ENCODE data around the gene VPS51. TPM values are rescaled to one million over a fixed set of nuclear protein-coding genes. Genes with fewer than 3 reads are reported as not detected.

The VPS51 gene
- 100 to 1,000 TPM in 1 of 2 experiments, 10 to 100 TPM in 1; 94.3 to 123 TPM for total RNA-seq

DNA sequence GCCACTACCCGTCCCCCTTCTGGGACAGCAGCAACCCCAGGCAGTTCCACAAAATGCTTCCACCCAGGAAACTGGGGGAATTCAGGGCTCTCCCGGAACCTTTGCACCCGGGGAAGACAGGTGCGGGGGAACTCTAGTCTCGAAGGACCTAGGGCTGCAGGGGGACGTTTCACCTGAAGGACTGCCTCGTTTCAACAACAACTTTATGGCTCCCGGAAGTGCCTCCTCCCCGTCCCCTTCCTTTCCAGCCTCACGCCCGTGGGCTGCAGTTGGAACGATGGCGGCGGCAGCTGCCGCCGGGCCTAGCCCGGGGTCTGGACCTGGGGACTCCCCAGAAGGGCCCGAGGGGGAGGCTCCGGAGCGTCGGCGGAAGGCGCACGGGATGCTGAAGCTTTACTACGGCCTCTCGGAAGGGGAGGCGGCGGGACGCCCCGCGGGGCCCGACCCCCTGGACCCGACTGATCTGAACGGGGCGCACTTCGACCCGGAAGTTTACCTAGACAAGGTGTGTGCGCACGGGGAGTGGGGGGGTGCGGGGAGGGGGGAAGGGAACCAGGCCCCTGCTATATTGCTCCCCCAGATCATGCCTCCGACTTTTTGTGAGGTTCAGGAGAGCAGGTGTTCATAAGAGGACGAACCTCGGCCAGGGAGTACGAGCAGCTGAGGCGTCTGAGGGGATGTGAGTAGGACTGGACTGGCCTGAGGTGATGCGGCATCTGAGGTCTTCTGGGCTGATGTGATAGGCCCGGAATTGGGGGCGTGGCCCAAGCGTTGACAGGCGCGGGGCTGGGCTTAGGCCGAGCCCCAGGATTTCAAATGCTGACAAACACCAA, at the start of gene VPS51:
TSS of gene VPS51 (plus strand) at position 241 of the 833 bp plus-strand sequence. CDS start at position 278, 37 bp downstream.
- ATAC-seq, result peak; percentile 98
- Mint-ChIP-seq H3K4me1 (peaks cover 12% of the 10 kb centered on the region), H3K27ac (peak within 1 kb of the TSS; percentile 94), H3K36me3 (ENCODE audit: low read depth) (peaks cover 4% of the 10 kb centered on the region), H3K27me3 (no peaks in the 10 kb centered on the region), H3K9me3 (ENCODE audit: low read depth) (no peaks in the 10 kb centered on the region), H3K4me3 (peak within 1 kb of the TSS; percentile 92)
- intact Hi-C loops (cut with DNase I, micrococcal nuclease), result loop anchor here (1.0 kb wide), 11 partner anchors 12 to 317 kb away; partner anchors contain the start of genes CDCA5 (in 2 of the 2), SYVN1 (in 2 of the 2), TM7SF2 (in 2 of the 2) and ZFPL1 (in 2 of the 2)
- CTCF ChIA-PET, result interaction anchor here (0.9 to 7.5 kb wide), 3 partner anchors 13 to 70 kb away, joined by 3 to 56 read pairs (median 3); partner anchors contain the start of gene TM7SF2
- peak; percentile 93 for DNase-seq
- POLR2A ChIA-PET, result interaction anchor here (0.7 to 1.1 kb wide), 3 partner anchors 13 to 38 kb away, joined by 3 to 4 read pairs (median 3); partner anchors contain the start of gene SYVN1

DNA sequence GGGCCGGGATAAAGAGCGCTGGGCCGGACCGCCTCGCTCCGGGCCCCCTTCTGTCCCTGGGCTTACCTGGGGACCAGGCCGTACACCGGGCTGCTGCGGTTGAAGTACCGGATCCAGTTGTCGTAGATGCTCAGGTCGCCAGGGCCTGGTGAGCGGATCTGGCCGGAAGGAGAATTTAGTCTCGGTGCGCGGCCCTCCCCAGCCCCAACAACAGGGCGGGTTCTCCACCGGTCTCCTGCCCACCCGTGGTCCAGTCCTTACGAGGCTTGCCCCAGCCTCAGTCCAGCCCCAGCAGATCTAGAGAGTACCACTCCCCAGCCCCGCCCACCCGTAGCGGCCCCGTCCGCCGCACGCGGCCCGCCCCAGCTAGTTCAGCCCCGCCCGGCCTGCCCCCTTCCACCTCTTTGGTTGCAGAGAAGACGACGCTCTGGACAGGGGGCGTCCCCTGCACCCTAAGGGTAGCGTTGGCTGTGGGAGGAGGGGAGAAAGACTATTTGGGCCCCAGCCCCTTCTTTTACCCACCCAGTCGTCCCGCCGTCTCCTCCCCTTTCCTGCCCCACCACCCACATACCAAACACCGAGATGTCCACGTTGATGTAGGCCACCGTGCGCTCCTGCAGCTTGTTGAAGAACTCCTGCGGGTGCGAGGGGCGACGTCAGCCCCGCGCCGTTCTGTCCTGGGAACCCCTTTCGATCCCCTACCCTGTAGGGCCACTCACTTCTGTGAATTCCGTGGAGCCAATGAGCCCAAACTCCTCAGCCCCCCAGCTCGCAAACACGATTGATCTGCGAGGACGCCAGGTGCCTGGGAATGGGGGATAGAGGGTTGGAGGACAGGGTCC, 48.2 kb upstream of the VPS51 start:
- H3K9me3 Mint-ChIP-seq (ENCODE audit: low read depth), result no peaks in the 10 kb centered on the region
- DNase-seq, result peak; percentile 51
- peak overlapping the region; percentile 51 for H3K27ac Mint-ChIP-seq
- H3K4me3 Mint-ChIP-seq, result peak overlapping the region; percentile 66
- POLR2A ChIA-PET, result interaction anchor here (0.6 kb wide), 1 partner anchor 276 kb away, joined by 3 read pairs; no protein-coding TSS in a partner anchor
- CTCF ChIA-PET, result interaction anchor here (0.6 to 1.2 kb wide), 3 partner anchors 10 to 35 kb away, joined by 4 to 7 read pairs (median 5); partner anchors contain the start of gene ARL2
- intact Hi-C loops (cut with DNase I, micrococcal nuclease), result no loop called here
- peaks cover 6% of the 10 kb centered on the region for H3K36me3 Mint-ChIP-seq (ENCODE audit: low read depth)
- H3K4me1 Mint-ChIP-seq, result peaks cover 20% of the 10 kb centered on the region
- H3K27me3 Mint-ChIP-seq, result no peaks in the 10 kb centered on the region
- peak; percentile 53 for ATAC-seq

DNA sequence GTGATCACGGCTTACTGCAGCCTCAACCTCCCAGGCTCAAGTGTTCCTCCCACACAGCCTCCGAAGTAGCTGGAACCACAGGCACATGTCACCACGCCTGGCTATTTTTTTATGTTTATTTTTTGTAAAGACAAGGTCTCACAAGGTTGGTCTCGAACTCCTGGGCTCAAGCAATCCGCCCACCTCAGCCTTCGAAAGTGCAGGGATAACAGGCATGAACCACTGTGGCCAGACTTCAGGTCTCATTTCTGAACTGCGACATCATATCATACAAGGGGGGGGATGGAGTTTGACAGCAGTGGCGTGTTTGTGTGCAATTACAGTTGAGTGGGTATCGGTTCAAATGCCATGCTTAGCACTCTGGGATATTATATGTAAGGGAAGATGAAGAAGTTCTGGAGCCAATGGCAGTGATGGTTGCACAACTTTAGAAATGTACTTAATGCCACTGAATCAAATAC, 44.6 kb upstream of the VPS51 start:
- no peaks in the 10 kb centered on the region for H3K27me3 Mint-ChIP-seq
- H3K4me3 Mint-ChIP-seq, result no peak overlapping the region
- ChIA-PET CTCF (no interaction called here), POLR2A (no interaction called here)
- intact Hi-C loops (cut with DNase I, micrococcal nuclease), result no loop called here
- ATAC-seq, result no peak
- H3K27ac Mint-ChIP-seq, result no peak overlapping the region
- no peak for DNase-seq
- no peaks in the 10 kb centered on the region for H3K36me3 Mint-ChIP-seq (ENCODE audit: low read depth)
- H3K4me1 Mint-ChIP-seq, result peaks cover 30% of the 10 kb centered on the region
- H3K9me3 Mint-ChIP-seq (ENCODE audit: low read depth), result no peaks in the 10 kb centered on the region

GRCh38 chr11:65053827-65054508, 42.0 kb upstream of the VPS51 start:
- ChIA-PET POLR2A (no interaction called here), CTCF (interaction anchor here (0.6 to 1.0 kb wide), 2 partner anchors 206 to 774 kb away, joined by 3 read pairs; no protein-coding TSS in a partner anchor)
- intact Hi-C loops (cut with DNase I, micrococcal nuclease), result no loop called here
- no peaks in the 10 kb centered on the region for H3K27me3 Mint-ChIP-seq
- H3K27ac Mint-ChIP-seq, result peak overlapping the region; percentile 48
- H3K9me3 Mint-ChIP-seq (ENCODE audit: low read depth), result no peaks in the 10 kb centered on the region
- H3K4me1 Mint-ChIP-seq, result peaks cover 17% of the 10 kb centered on the region
- DNase-seq (peak; percentile 45), ATAC-seq (peak; percentile 47)
- no peaks in the 10 kb centered on the region for H3K36me3 Mint-ChIP-seq (ENCODE audit: low read depth)
- H3K4me3 Mint-ChIP-seq, result peak overlapping the region; percentile 10

DNA sequence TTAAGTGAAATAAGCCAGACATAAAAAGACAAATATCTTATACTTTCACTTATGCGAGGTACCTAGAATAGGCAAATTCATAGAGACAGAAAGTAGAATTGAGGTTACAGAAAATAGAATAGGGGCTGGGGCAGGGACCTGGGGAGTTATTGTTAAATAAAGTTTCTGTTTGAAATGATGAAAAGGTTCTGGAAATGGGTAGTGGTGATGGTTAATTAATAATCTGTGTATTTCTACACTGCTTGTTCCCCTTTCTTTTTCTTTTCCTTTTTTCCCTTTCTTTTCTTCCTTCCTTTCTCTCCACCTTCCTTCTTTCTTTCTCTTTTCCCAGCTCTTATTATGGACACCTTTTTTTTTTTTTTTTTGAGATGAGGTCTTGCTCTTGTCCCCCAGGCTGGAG, 40.5 kb upstream of the VPS51 start:
- DNase-seq, result no peak
- Mint-ChIP-seq H3K27me3 (no peaks in the 10 kb centered on the region), H3K27ac (no peak overlapping the region), H3K4me3 (no peak overlapping the region), H3K36me3 (ENCODE audit: low read depth) (no peaks in the 10 kb centered on the region), H3K9me3 (ENCODE audit: low read depth) (no peaks in the 10 kb centered on the region), H3K4me1 (peaks cover 17% of the 10 kb centered on the region)
- no peak for ATAC-seq
- CTCF ChIA-PET, result interaction anchor here (0.6 kb wide), 1 partner anchor 33 kb away, joined by 3 read pairs; no protein-coding TSS in a partner anchor
- POLR2A ChIA-PET, result no interaction called here
- intact Hi-C loops (cut with DNase I, micrococcal nuclease), result no loop called here

DNA sequence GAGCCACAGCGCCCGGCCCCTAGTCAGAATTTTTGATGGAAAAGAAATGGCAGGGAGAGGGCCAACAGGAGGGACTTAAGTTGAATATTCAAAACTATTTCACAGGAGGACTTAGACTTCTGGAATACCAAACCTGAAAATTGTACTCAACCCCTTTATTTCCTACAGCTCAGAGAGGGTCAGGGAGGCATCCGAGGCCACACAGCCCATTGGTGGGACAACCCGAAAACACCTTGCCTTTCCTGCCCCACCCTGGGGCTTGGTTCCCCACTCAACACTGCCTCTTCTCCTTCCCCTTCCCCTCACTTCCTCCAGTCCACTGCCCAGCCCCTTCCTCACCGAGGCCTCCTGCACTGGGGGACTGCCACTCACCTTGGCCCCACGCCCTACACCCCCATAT, 39.0 kb upstream of the VPS51 start:
- DNase-seq (no peak), ATAC-seq (no peak)
- no peaks in the 10 kb centered on the region for H3K9me3 Mint-ChIP-seq (ENCODE audit: low read depth)
- no peaks in the 10 kb centered on the region for H3K36me3 Mint-ChIP-seq (ENCODE audit: low read depth)
- no peak overlapping the region for H3K27ac Mint-ChIP-seq
- intact Hi-C loops (cut with DNase I, micrococcal nuclease), result no loop called here
- H3K4me3 Mint-ChIP-seq, result no peak overlapping the region
- ChIA-PET CTCF (no interaction called here), POLR2A (no interaction called here)
- H3K4me1 Mint-ChIP-seq, result peaks cover 21% of the 10 kb centered on the region
- H3K27me3 Mint-ChIP-seq, result no peaks in the 10 kb centered on the region

DNA sequence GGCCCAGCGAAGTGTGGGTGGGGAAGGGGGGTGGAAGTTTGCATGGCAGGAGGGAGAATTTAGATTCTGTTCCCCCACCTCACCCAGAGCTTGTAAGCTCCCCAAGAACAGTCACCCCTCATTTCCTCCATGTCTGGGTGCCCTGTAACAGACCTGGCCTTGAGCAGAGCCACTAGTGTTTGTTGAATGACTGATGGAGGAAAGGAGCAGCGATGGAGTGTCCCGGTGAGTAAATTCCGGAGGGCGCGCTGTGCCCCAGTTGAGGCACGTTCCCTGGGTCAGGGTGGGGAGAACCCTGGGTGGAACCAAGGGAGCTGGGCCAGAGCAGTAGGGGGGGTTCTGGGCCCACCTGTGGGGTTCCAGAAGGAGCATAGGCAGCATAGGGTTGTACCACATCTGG, 38.5 kb upstream of the VPS51 start:
- POLR2A ChIA-PET, result no interaction called here
- Mint-ChIP-seq H3K9me3 (ENCODE audit: low read depth) (no peaks in the 10 kb centered on the region), H3K27ac (no peak overlapping the region), H3K4me3 (no peak overlapping the region), H3K36me3 (ENCODE audit: low read depth) (no peaks in the 10 kb centered on the region), H3K27me3 (no peaks in the 10 kb centered on the region), H3K4me1 (peaks cover 21% of the 10 kb centered on the region)
- ATAC-seq, result no peak
- intact Hi-C loops (cut with DNase I, micrococcal nuclease), result no loop called here
- no peak for DNase-seq
- CTCF ChIA-PET, result interaction anchor here (0.5 kb wide), 1 partner anchor 1504 kb away, joined by 3 read pairs; no protein-coding TSS in a partner anchor

DNA sequence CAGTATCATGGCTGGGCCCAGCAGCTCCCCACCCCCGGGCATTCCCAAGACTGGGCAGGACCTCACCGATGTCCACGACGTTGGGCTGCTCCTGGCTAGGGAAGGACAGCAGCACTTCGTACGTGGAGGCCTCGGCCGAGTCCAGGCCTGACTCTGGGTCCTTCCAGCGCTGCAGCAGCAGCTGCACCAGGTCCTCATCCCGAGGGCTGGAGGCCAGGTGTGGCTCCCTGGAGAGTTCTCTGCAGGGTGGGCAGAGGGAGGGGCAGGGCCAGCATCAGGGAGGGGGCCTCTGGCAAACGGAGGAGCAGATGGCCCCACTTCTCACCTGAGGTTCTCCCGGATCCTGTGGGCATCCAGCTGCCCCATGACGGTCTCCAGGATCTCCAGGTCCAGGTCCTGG, 38.0 kb upstream of the VPS51 start:
- Mint-ChIP-seq H3K4me3 (no peak overlapping the region), H3K9me3 (ENCODE audit: low read depth) (no peaks in the 10 kb centered on the region), H3K36me3 (ENCODE audit: low read depth) (no peaks in the 10 kb centered on the region), H3K27ac (no peak overlapping the region), H3K27me3 (no peaks in the 10 kb centered on the region), H3K4me1 (peaks cover 21% of the 10 kb centered on the region)
- ChIA-PET CTCF (interaction anchor here (0.5 kb wide), 1 partner anchor 1505 kb away, joined by 3 read pairs; no protein-coding TSS in a partner anchor), POLR2A (no interaction called here)
- intact Hi-C loops (cut with DNase I, micrococcal nuclease), result no loop called here
- no peak for DNase-seq
- no peak for ATAC-seq

DNA sequence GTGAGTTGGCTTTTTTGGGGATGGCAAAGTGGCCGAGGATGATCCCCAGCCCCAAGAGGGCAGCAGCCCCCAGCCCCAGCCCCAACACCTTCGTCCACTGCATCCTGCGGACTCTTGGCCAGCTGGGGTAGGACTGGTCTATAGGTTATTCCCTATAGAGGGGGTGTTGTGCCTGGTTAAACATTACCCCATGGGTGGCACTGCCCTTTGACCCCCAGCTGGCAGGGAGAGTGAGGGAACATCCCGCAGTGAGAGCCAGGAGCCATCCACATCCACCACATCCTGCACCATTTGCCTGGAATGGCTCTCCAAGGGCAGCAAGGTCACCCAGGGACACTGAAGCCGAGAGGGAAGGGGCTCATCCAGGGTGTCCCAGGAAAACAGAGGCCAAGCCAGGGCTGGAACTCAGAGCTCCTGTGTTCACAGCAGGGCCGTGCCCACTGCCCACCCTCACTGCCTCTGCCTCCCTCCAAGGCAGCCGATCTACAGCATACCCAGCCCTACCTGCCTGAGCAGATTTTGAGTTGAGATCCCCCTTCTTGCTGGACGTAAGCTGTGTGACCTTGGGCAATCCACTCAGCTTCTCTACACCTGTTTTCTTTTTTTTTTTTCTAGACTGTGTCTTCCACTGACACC, 37.5 kb upstream of the VPS51 start, which contains the start of gene NAALADL1:
TSS of gene NAALADL1 (minus strand) at position 135 of the 636 bp plus-strand sequence. CDS start at position 103, 32 bp downstream.
- H3K36me3 Mint-ChIP-seq (ENCODE audit: low read depth), result no peaks in the 10 kb centered on the region
- peaks cover 16% of the 10 kb centered on the region for H3K4me1 Mint-ChIP-seq
- no peak within 1 kb of the TSS for H3K27ac Mint-ChIP-seq
- no peaks in the 10 kb centered on the region for H3K9me3 Mint-ChIP-seq (ENCODE audit: low read depth)
- H3K4me3 Mint-ChIP-seq, result no peak within 1 kb of the TSS
- ATAC-seq, result no peak
- H3K27me3 Mint-ChIP-seq, result no peaks in the 10 kb centered on the region
- ChIA-PET POLR2A (no interaction called here), CTCF (interaction anchor here (1.0 kb wide), 1 partner anchor 44 kb away, joined by 4 read pairs; no protein-coding TSS in a partner anchor)
- no peak for DNase-seq
- intact Hi-C loops (cut with DNase I, micrococcal nuclease), result no loop called here

- no peak for ATAC-seq
- DNase-seq, result no peak
- H3K27me3 Mint-ChIP-seq, result no peaks in the 10 kb centered on the region
- H3K36me3 Mint-ChIP-seq (ENCODE audit: low read depth), result no peaks in the 10 kb centered on the region
- H3K9me3 Mint-ChIP-seq (ENCODE audit: low read depth), result no peaks in the 10 kb centered on the region
- H3K27ac Mint-ChIP-seq, result no peak overlapping the region
- no peak overlapping the region for H3K4me3 Mint-ChIP-seq
- ChIA-PET CTCF (interaction anchor here (0.7 to 1.0 kb wide), 2 partner anchors 45 to 76 kb away, joined by 3 to 4 read pairs; no protein-coding TSS in a partner anchor), POLR2A (no interaction called here)
- peaks cover 6% of the 10 kb centered on the region for H3K4me1 Mint-ChIP-seq
- intact Hi-C loops (cut with DNase I, micrococcal nuclease), result no loop called here
These were observed 36.5 kb upstream of the VPS51 start for GRCh38 chr11:65059523-65059922.

All from activated CD4-positive, alpha-beta T cell treated with anti-CD3 and anti-CD28 coated beads for 36 hours (primary cell).